HG03378 (cell line): ENCODE data around the gene GADD45GIP1.
"Not testable (repeated sequence)": the region's sequence is repeated elsewhere in the genome, so short reads cannot be mapped to it uniquely, and the experiment has no call there.

Experiments
- ATAC-seq: cut with Tn5 transposase; IDR thresholded peaks from one replicate; pipeline ENCODE4 v1.9.1; 2021; ENCODE audit warnings: mild to moderate bottlenecking, moderate library complexity; ENCODE audit not compliant: unreplicated experiment

The GADD45GIP1 gene

GRCh38 chr19:12990431-12990830, 33.4 kb upstream of the GADD45GIP1 start:
- ATAC-seq: no peak

GRCh38 chr19:12987781-12988180, 30.8 kb upstream of the GADD45GIP1 start:
- ATAC-seq: no peak

GRCh38 chr19:12987190-12987589, 30.2 kb upstream of the GADD45GIP1 start:
- ATAC-seq: no peak

- no peak for ATAC-seq
These were observed 29.7 kb upstream of the GADD45GIP1 start for GRCh38 chr19:12986726-12987125.

- ATAC-seq: no peak
These were observed 28.2 kb upstream of the GADD45GIP1 start for GRCh38 chr19:12985049-12985776.

GRCh38 chr19:12984683-12985048, 27.6 kb upstream of the GADD45GIP1 start:
- no peak for ATAC-seq

- ATAC-seq: no peak
These were observed 27.2 kb upstream of the GADD45GIP1 start for GRCh38 chr19:12984143-12984627.

- no peak for ATAC-seq
These were observed 26.6 kb upstream of the GADD45GIP1 start for GRCh38 chr19:12983542-12984142.

GRCh38 chr19:12983091-12983490, 26.1 kb upstream of the GADD45GIP1 start:
- no peak for ATAC-seq

GRCh38 chr19:12982648-12983047, 25.6 kb upstream of the GADD45GIP1 start:
- no peak for ATAC-seq

GRCh38 chr19:12979974-12980373, 23.0 kb upstream of the GADD45GIP1 start:
- no peak for ATAC-seq

- ATAC-seq: not testable (repeated sequence)
These were observed 19.1 kb upstream of the GADD45GIP1 start for GRCh38 chr19:12976109-12976508.

- ATAC-seq: no peak
These were observed 18.3 kb upstream of the GADD45GIP1 start for GRCh38 chr19:12975221-12975741.

GRCh38 chr19:12974301-12975220, 17.5 kb upstream of the GADD45GIP1 start:
- ATAC-seq: no peak

GRCh38 chr19:12973236-12973635, 16.2 kb upstream of the GADD45GIP1 start:
- no peak for ATAC-seq

GRCh38 chr19:12970070-12970820, 13.2 kb upstream of the GADD45GIP1 start:
- no peak for ATAC-seq

GRCh38 chr19:12969292-12969988, 12.4 kb upstream of the GADD45GIP1 start, which contains the start of gene DAND5:
Gene DAND5, plus strand, starts transcription at chr19:12969576. Its CDS starts 85 bp downstream, at chr19:12969661.
- no peak for ATAC-seq

GRCh38 chr19:12967907-12968306, 10.9 kb upstream of the GADD45GIP1 start:
- no peak for ATAC-seq

GRCh38 chr19:12965812-12966135, 8.8 kb upstream of the GADD45GIP1 start:
- ATAC-seq: no peak
